WTC11 (cell line): Measurements from ENCODE around the gene CLCN1. TPM values are rescaled to one million over a fixed set of nuclear protein-coding genes. Genes with fewer than 3 reads are reported as not detected.

ENCODE experiments used
- ATAC-seq: fragments of 200-7000 bp; cut with Tn5 transposase; 2 replicates; pipeline ENCODE4 v1.10.0; 2021; ENCODE audit warnings: mild to moderate bottlenecking, moderate library complexity
- CTCF ChIA-PET: fragments of 300-600 bp; sonication (Branson Sonifier 250); formaldehyde crosslinking; loops from one replicate; lab custom pipeline; 2021; ENCODE audit warnings: antibody characterized with exemption; lab: Charles Lee
- POLR2A ChIA-PET: fragments of 350-600 bp; sonication (Branson Sonifier 250); formaldehyde crosslinking; loops from one replicate; lab custom pipeline; 2021; ENCODE audit warnings: antibody characterized with exemption; lab: Charles Lee
- DNase-seq: peaks from one replicate; pipeline ENCODE4 v3.0.0; 2021; ENCODE audit warnings: low spot score
- H3K27ac Mint-ChIP-seq: 2 replicates; pipeline ENCODE4 v1.8.0; 2021; ENCODE audit warnings: mixed read lengths
- H3K27me3 Mint-ChIP-seq: 2 replicates; pipeline ENCODE4 v1.8.0; 2021; ENCODE audit warnings: low read depth, mild to moderate bottlenecking, moderate library complexity, mixed read lengths
- H3K36me3 Mint-ChIP-seq: 2 replicates; pipeline ENCODE4 v1.8.0; 2021; ENCODE audit warnings: mixed read lengths
- H3K4me1 Mint-ChIP-seq: 2 replicates; pipeline ENCODE4 v1.8.0; 2022; ENCODE audit warnings: mixed read lengths
- H3K4me3 Mint-ChIP-seq: 2 replicates; pipeline ENCODE4 v1.8.0; 2021; ENCODE audit warnings: mild to moderate bottlenecking, moderate library complexity, mixed read lengths
- H3K9me3 Mint-ChIP-seq: 2 replicates; pipeline ENCODE4 v1.8.0; 2021; ENCODE audit warnings: mixed read lengths
- ATF6 ChIP-seq: sonication (generic); formaldehyde crosslinking; IDR thresholded peaks from 2 replicates; pipeline ENCODE4 v1.8.1; 2023; ENCODE audit warnings: mild to moderate bottlenecking, missing genetic modification reagents
- CTCF ChIP-seq: fragments of 200-600 bp; IDR thresholded peaks from 2 replicates; pipeline ENCODE4 v1.8.0; 2022; ENCODE audit warnings: antibody characterized with exemption
- ERG ChIP-seq: fragments of 250-450 bp; sonication (Bioruptor Pico); IDR thresholded peaks from 2 replicates; pipeline ENCODE4 v1.8.0; 2021; ENCODE audit warnings: mild to moderate bottlenecking
- IRF2 ChIP-seq: sonication (generic); formaldehyde crosslinking; IDR thresholded peaks from 2 replicates; pipeline ENCODE4 v1.8.0; 2022; ENCODE audit warnings: low read depth, missing genetic modification reagents, borderline replicate concordance
- JAZF1 ChIP-seq: fragments of 250-450 bp; sonication (Bioruptor Pico); IDR thresholded peaks from 2 replicates; pipeline ENCODE4 v1.9.0; 2021; ENCODE audit warnings: moderate library complexity, mild to moderate bottlenecking, inconsistent platforms
- NR2C2 ChIP-seq: sonication (generic); formaldehyde crosslinking; IDR thresholded peaks from 2 replicates; pipeline ENCODE4 v1.8.0; 2022; ENCODE audit warnings: mild to moderate bottlenecking, missing genetic modification reagents
- PRRX2 ChIP-seq: fragments of 250-450 bp; sonication (Bioruptor Pico); IDR thresholded peaks from 2 replicates; pipeline ENCODE4 v1.8.0; 2021; ENCODE audit warnings: mild to moderate bottlenecking
- RORB ChIP-seq: fragments of 250-450 bp; sonication (Bioruptor Pico); IDR thresholded peaks from 2 replicates; pipeline ENCODE4 v1.9.0; 2021; ENCODE audit warnings: mild to moderate bottlenecking
- TEAD4 ChIP-seq: sonication (generic); formaldehyde crosslinking; IDR thresholded peaks from 2 replicates; pipeline ENCODE4 v1.8.0; 2022; ENCODE audit warnings: mild to moderate bottlenecking, missing genetic modification reagents
- ZNF121 ChIP-seq: sonication (generic); formaldehyde crosslinking; IDR thresholded peaks from 2 replicates; pipeline ENCODE4 v1.8.0; 2023; ENCODE audit warnings: missing genetic modification reagents
- ZNF263 ChIP-seq: sonication (generic); formaldehyde crosslinking; IDR thresholded peaks from 2 replicates; pipeline ENCODE4 v1.8.1; 2022; ENCODE audit warnings: low read depth, mild to moderate bottlenecking, moderate library complexity, missing genetic modification reagents
- ZNF281 ChIP-seq: sonication (generic); formaldehyde crosslinking; IDR thresholded peaks from 2 replicates; pipeline ENCODE4 v1.8.0; 2023; ENCODE audit warnings: mild to moderate bottlenecking, missing genetic modification reagents
- ZNF425 ChIP-seq: fragments of 250-450 bp; sonication (Bioruptor Pico); conservative IDR thresholded peaks from 2 replicates; pipeline ENCODE4 v1.9.0; 2021; ENCODE audit warnings: mild to moderate bottlenecking
- ZNF671 ChIP-seq: fragments of 250-450 bp; sonication (Bioruptor Pico); IDR thresholded peaks from 2 replicates; pipeline ENCODE4 v1.8.0; 2021; ENCODE audit warnings: mild to moderate bottlenecking
- total RNA-seq: library from RNA; stranded (reverse); gene quantifications from 3 replicates; pipeline ENCODE4 v1.2.3, GENCODE V29; 2021

Gene CLCN1
- total RNA-seq, 1 experiment from 2014 or later = 0.28 TPM

GRCh38 chr7:143387156-143387975 lies 71.5 kb downstream of the CLCN1 start (continued):
- 0 out of 2 replicates have a peak, but pooled peaks have one; percentile 42 for TF ChIP-seq PRRX2
- TF ChIP-seq TEAD4 (CRISPR knock-in tag) = no peak

GRCh38 chr7:143388051-143388450 lies 72.1 kb downstream of the CLCN1 start:
- H3K27ac Mint-ChIP-seq = no peak overlapping the region
- CTCF ChIA-PET = interaction anchor here (0.6 to 4.4 kb wide), 13 partner anchors 8 to 148 kb away, joined by 3 to 48 read pairs (median 5); partner anchors contain the start of genes EPHA1 and FAM131B
- no peaks in the 10 kb centered on the region for H3K9me3 Mint-ChIP-seq
- peaks cover 11% of the 10 kb centered on the region for H3K4me1 Mint-ChIP-seq
- POLR2A ChIA-PET = interaction anchor here (0.8 to 7.2 kb wide), 6 partner anchors 8 to 28 kb away, joined by 3 to 62 read pairs (median 4); partner anchors contain the start of gene EPHA1
- DNase-seq (no peak), ATAC-seq (no peak)
- peaks cover 41% of the 10 kb centered on the region for H3K36me3 Mint-ChIP-seq
- TF ChIP-seq ZNF263 (CRISPR knock-in tag) = no peak
- no peak for TF ChIP-seq ATF6 (CRISPR knock-in tag)
- TF ChIP-seq IRF2 (CRISPR knock-in tag) = no peak
- no peak for TF ChIP-seq ZNF671 (CRISPR knock-in tag)
- TF ChIP-seq JAZF1 (CRISPR knock-in tag) = no peak
- TF ChIP-seq NR2C2 (CRISPR knock-in tag) = 0 out of 2 replicates have a peak, but pooled peaks have one; percentile 6
- TF ChIP-seq ZNF425 = no peak
- no peak for TF ChIP-seq RORB (CRISPR knock-in tag)
- no peak overlapping the region for H3K4me3 Mint-ChIP-seq
- H3K27me3 Mint-ChIP-seq = no peaks in the 10 kb centered on the region

- H3K36me3 Mint-ChIP-seq = peaks cover 44% of the 10 kb centered on the region
- H3K9me3 Mint-ChIP-seq = no peaks in the 10 kb centered on the region
- DNase-seq = peak; percentile 51
- ChIA-PET CTCF (interaction anchor here (0.6 to 4.4 kb wide), 14 partner anchors 9 to 148 kb away, joined by 3 to 48 read pairs (median 6); partner anchors contain the start of genes EPHA1 and FAM131B), POLR2A (interaction anchor here (0.8 to 7.2 kb wide), 6 partner anchors 8 to 28 kb away, joined by 3 to 62 read pairs (median 4); partner anchors contain the start of gene EPHA1)
- peaks cover 9% of the 10 kb centered on the region for H3K4me1 Mint-ChIP-seq
- H3K27me3 Mint-ChIP-seq = no peaks in the 10 kb centered on the region
- no peak overlapping the region for H3K27ac Mint-ChIP-seq
- TF ChIP-seq ZNF281 (CRISPR knock-in tag) (no peak), ZNF121 (CRISPR knock-in tag) (peak; percentile 91), ERG (CRISPR knock-in tag) (no peak), CTCF (0 out of 2 replicates have a peak, but pooled peaks have one; percentile 14)
- H3K4me3 Mint-ChIP-seq = no peak overlapping the region
- peak; percentile 33 for ATAC-seq
Observed at GRCh38 chr7:143388491-143389101, 72.7 kb downstream of the CLCN1 start.
